ENCODE measurements around the gene PCCA.

PCCA gene

DNA sequence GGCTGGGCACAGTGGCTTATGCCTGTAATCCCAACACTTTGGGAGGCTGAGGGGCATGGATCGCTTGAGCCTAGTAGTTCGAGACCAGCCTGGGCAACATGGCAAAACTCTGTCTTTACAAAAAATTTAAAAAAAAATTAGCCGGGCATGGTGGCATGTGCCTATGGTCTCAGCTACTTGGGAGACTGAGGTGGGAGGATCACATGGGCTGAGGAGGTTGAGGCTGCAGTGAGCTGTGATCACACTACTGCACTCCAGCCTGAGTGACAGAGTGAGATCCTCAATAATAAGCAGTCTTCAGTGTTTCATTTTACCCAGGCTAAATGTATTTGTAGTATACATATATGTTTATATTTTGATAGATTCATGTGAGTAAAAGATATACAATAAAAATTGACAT, 414.7 kb downstream of the PCCA start:
- in situ Hi-C loops (cut with MboI; ENCODE audit: low pct_unique_long_range_greater_than_20kb, low sequenced_read_pairs), result loop anchor here (25.0 kb wide), 1 partner anchor 266 kb away; no protein-coding TSS in a partner anchor
- no peak for DNase-seq

DNA sequence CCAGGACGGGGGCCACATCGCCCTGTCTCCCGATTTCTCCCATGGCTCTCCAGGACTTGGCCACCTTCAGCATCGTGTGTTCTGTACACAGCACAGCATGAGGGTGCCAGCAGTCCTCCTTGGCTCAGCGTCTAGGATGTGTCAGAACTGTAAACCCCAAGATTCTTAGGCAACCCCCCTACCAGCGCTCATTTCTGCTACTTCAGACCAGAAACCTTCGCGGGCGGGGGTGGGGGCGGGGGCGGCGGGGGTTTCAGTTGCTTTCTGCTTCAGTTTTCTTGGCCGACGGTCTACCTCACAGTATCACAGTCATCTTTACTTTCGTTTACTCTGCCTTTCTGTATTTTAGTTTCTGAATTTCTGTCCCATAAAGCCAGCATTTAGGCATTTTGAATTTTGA, 417.3 kb downstream of the PCCA start:
- in situ Hi-C loops (cut with MboI; ENCODE audit: low pct_unique_long_range_greater_than_20kb, low sequenced_read_pairs), result loop anchor here (25.0 kb wide), 1 partner anchor 269 kb away; no protein-coding TSS in a partner anchor
- no peak for DNase-seq

DNA sequence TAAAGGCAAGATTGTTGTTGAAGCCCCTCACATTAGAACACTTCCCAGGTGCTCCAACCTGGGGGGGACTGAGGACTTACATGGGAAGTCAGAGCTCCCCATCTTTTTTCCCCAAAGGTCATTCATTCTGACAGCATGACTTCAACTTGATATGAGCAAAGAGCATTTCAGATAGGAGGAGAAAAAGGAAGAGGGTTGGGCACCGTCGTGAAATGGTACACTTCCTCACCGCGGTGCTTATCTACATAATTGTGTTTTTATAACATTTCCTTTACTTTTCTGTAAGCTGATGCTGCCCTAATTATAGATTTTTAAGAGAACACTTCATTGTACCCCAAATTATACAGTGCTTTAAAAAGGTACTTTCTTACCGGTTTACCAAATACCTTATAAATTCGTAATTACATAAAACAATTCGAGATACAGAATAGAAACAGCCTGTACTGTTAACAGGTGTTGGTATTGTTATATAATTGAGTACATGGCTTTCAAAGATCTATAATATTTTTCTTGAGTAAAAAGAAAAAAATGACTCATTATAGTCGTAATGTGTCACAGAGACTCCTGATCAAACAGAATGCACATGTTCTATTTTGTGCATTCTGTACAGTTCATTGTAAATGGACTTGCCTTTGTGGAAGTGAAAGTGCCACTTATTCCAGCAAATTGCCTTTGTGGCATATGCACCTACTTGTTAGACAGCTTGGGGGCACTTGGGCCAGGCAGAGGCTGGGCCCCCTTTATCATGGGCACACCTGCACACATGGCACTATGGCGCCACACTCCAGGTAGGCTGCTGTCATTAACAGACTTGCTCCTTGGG, 417.9 kb downstream of the PCCA start:
- DNase-seq, result peak; percentile 33
- in situ Hi-C loops (cut with MboI; ENCODE audit: low pct_unique_long_range_greater_than_20kb, low sequenced_read_pairs), result loop anchor here (25.0 kb wide), 1 partner anchor 270 kb away; no protein-coding TSS in a partner anchor

DNA sequence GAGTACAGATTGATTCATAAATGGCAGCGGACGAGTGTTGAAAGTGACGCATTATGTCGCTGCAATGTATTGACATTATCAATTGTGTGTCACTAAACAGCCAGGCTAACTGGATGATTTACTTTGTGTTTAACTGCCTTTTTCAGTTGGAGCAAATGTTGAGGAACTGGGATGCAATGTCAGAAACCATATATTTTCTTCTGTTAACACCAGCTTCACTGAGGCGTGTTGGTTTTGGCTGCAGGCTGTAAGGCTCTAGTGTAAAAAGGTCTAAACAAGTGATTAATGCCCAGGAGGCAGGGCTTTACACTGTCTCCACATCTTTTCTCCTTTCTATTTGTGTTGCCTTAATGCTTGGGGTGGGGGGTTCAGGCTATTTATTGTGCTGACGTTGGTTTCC, 419.6 kb downstream of the PCCA start:
- no peak for DNase-seq
- in situ Hi-C loops (cut with MboI; ENCODE audit: low pct_unique_long_range_greater_than_20kb, low sequenced_read_pairs), result loop anchor here (25.0 kb wide), 1 partner anchor 271 kb away; no protein-coding TSS in a partner anchor

DNA sequence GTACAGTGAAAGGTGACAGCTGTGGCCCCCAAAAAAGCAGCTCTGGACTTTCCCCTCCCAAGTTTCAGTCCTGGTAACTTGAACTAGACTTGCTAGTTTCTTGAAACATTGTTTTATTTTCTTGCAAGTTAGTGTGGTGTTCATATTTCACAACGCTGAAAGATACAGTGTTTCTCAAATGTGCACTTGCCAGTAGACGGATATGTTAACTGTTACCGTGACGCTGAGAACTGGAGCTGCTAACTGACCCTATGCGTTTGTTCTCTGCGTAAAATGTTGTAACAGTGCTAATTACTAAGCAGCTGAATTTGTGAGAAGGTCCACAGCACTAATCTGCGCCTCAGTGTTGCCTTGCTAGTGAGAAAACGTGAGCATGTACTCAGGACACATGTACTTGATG, 420.1 kb downstream of the PCCA start:
- in situ Hi-C loops (cut with MboI; ENCODE audit: low pct_unique_long_range_greater_than_20kb, low sequenced_read_pairs), result loop anchor here (25.0 kb wide), 1 partner anchor 272 kb away; no protein-coding TSS in a partner anchor
- DNase-seq, result no peak

DNA sequence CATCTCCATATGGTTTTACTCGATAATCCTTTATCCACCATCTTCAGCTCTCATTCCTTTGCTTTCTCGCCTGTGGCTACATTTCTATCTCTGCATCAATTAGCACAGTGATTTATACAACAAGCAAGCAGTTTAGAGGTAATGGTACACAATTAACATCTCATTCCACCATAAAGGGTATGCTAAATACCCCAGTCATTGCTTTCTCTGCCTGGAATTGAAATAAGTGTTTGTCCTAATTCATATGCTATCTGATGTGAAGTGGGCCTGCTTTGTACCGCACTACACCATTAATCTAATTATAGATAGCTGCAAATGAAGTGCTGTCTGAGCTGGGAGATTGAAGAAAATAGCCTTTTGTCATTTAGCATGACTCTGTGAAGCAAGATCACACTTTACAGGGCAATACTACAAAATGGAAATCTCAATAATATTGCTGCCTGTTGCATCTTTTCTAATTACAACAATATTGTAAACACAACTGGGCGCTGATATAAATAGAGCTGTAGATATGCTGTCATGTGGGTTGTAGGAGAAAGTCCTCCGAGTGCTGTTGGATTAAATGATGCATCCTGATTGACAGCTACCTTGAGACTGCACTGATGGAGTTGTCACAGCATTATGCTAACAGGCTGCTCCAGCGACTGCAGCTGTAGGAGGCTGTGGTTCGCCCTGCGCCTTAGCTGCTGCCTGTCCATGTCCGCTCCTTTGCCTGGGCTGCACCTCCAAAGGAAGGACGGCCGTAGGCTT, 421.5 kb downstream of the PCCA start:
- no peak for DNase-seq
- in situ Hi-C loops (cut with MboI; ENCODE audit: low pct_unique_long_range_greater_than_20kb, low sequenced_read_pairs), result loop anchor here (25.0 kb wide), 1 partner anchor 273 kb away; no protein-coding TSS in a partner anchor

DNA sequence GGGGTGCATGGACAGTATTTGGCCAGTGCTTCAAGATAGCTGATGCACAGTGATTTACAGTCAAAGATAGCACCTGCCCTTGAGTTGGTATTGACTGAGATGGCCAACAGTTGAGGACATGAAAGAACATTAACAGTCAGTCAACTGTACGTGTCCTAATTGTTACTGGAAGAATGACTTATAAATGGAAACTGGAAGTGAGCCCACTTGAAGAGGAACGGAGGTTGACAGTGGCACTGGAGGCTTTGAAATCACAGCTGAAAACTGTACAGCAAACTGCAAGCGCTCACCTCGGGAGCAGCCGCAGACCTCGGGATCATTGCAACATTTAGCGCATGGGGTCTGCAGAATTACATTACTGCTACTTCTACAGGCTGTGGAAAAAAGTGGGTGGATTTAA, 422.6 kb downstream of the PCCA start:
- DNase-seq, result no peak
- in situ Hi-C loops (cut with MboI; ENCODE audit: low pct_unique_long_range_greater_than_20kb, low sequenced_read_pairs), result loop anchor here (25.0 kb wide), 1 partner anchor 274 kb away; no protein-coding TSS in a partner anchor

DNA sequence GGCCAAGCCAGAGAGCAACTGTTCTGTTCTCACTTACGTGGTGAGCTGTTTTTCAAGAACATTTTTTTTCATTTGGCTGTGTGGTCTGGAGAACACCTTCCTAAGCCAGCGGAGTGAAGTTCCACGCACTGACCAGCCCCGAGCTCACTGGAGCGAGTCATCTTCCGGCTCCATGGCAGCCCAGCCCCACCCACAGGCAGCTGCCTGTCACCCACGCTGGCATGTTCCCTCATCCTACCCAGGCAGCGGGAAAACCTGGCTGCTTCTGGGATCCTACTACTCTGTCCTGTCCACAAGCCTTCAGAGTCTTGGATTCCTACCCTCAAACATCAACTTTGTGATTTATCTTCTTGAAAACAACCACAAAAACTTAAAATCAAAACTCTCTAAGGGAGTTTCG, 423.5 kb downstream of the PCCA start:
- in situ Hi-C loops (cut with MboI; ENCODE audit: low pct_unique_long_range_greater_than_20kb, low sequenced_read_pairs), result loop anchor here (25.0 kb wide), 1 partner anchor 275 kb away; no protein-coding TSS in a partner anchor
- DNase-seq, result peak; percentile 15

DNA sequence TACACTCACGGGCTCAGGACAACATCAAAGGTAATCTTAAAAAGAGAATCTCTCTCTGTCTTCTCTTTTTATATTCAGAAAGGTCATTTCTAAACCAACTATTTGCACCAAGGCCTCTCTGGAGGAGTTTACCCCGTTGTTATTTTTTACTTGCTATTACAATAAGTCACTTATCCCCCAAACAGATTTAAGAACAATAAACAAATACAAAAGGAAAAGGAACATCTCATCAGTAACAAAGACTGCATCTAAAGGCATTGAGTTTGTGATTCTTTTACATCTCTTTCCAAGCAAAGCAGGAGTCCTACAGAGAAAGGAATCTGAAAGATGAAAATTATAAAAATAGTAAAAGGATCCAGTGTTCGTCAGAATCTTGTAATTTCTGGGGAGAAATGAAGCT, 424.3 kb downstream of the PCCA start:
- DNase-seq, result no peak
- in situ Hi-C loops (cut with MboI; ENCODE audit: low pct_unique_long_range_greater_than_20kb, low sequenced_read_pairs), result loop anchor here (25.0 kb wide), 1 partner anchor 276 kb away; no protein-coding TSS in a partner anchor

DNA sequence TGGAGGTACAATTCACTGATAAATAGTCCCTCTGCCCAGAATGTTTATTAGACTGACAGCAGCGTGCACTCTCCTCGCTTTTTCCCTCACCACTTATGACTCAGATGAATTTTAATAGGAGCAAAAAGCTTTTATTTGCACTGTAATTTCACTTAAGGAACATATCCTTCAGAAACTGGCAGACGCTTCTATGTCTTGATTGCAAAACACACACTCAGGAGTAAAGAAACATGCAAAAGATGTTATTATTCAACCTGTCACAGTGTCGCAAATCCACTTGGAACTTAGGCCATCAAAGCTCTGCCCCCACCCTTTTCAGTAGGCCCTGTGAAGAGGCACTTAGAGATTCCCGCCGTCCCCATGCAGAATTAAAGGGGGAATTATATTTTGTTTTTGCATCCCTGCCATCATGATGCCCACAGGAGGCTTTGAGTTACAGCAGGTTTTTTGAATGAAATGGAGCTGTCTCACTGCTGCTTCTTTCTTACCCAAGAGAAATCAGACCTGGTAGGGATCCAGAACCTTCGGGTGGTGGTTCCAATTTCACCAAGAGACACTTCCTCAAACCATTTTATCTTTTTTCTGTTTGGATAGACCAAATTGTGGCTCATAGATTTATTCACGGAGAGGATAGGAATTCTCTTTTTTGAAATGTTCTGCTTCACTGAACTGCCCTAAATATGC, 425.2 kb downstream of the PCCA start:
- in situ Hi-C loops (cut with MboI; ENCODE audit: low pct_unique_long_range_greater_than_20kb, low sequenced_read_pairs), result loop anchor here (25.0 kb wide), 1 partner anchor 277 kb away; no protein-coding TSS in a partner anchor
- DNase-seq, result no peak

DNA sequence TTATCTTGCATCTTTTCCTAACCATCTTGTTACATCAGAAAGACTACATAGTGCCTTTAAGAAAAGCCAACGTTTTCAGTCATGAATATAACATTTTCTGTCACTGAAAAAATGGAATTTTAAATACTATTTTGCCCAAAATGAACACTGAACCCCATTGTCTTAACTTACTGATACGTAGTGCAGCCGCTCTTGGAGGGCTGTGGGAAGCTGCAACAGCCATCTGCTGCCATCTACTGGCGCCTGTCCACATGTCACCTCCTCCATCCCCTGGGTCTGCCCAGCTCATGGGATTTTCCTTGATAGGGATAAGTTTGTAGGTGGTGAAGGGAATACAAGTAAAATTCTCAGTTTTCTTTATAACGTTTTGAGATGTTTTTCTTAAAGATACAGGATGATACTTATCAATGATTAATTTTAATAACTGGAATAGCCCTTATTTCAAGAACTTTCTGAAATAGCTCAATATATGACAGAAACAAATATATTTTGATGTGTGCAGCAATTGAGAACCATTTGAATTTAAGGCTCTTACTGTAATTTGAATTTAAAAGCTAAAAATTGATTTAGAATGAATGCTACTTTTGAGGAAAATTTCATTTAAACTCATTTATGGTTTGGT, 426.0 kb downstream of the PCCA start:
- in situ Hi-C loops (cut with MboI; ENCODE audit: low pct_unique_long_range_greater_than_20kb, low sequenced_read_pairs), result loop anchor here (25.0 kb wide), 1 partner anchor 278 kb away; no protein-coding TSS in a partner anchor

DNA sequence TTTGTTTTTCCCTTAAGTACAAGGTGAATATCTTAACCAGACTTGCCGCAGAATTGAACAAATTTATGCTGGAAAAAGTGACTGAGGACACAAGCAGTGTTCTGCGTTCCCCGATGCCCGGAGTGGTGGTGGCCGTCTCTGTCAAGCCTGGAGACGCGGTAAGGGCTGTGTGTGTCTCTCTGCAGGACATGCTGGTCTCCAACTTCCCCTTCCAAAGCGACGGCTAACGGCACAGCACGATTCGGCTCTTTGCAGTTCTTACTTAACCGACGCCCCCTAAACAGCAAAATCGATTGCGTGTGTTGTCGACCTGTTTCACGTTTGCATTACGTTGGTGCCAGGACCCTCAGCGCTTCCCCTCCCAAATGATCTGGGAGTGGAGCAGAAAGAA, 426.5 kb downstream of the PCCA start:
- DNase-seq, result no peak
- in situ Hi-C loops (cut with MboI; ENCODE audit: low pct_unique_long_range_greater_than_20kb, low sequenced_read_pairs), result loop anchor here (25.0 kb wide), 1 partner anchor 278 kb away; no protein-coding TSS in a partner anchor

More for the DNA sequence above, 426.0 kb downstream of the PCCA start:
- DNase-seq, result peak; percentile 82

DNA sequence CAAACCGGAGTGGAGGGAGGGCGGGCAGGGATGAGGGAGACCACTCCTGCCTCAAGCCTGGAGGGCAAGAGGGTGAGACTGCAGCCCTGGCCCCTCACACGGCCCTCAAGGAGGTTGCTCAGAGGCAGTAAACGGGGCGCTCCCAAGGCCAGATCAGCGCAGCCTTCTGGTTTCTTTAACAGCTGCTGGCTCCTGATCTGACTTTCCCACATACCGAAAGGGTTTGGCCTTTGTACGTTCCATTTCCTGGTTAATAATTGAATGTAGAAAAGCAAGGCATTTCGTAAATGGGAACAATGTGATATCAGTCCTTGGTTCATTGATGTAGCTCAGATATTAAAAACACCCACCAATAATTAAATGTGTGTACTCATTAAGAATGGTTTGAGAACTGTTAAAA, 428.2 kb downstream of the PCCA start:
- in situ Hi-C loops (cut with MboI; ENCODE audit: low pct_unique_long_range_greater_than_20kb, low sequenced_read_pairs), result loop anchor here (25.0 kb wide), 1 partner anchor 280 kb away; no protein-coding TSS in a partner anchor
- no peak for DNase-seq

DNA sequence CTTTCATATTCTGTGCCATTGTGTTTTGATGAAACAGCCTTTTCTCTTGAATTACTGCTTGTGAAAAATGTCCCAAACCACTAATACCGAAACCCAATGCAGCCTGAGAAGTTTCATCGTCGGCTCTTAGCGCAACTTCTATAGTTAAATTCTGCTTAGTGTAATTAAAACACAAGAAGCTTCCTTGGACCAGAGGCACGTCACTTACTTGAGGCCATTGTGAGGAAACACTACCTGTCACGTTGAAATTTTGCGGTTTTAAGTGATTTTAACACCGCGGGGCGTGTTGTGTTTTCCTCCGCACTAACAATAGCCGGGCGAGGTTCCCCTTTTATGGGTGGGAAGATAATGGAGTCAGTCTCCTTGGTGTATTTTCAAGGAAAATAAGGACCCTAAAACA, 428.8 kb downstream of the PCCA start:
- DNase-seq, result no peak
- in situ Hi-C loops (cut with MboI; ENCODE audit: low pct_unique_long_range_greater_than_20kb, low sequenced_read_pairs), result loop anchor here (25.0 kb wide), 1 partner anchor 280 kb away; no protein-coding TSS in a partner anchor

DNA sequence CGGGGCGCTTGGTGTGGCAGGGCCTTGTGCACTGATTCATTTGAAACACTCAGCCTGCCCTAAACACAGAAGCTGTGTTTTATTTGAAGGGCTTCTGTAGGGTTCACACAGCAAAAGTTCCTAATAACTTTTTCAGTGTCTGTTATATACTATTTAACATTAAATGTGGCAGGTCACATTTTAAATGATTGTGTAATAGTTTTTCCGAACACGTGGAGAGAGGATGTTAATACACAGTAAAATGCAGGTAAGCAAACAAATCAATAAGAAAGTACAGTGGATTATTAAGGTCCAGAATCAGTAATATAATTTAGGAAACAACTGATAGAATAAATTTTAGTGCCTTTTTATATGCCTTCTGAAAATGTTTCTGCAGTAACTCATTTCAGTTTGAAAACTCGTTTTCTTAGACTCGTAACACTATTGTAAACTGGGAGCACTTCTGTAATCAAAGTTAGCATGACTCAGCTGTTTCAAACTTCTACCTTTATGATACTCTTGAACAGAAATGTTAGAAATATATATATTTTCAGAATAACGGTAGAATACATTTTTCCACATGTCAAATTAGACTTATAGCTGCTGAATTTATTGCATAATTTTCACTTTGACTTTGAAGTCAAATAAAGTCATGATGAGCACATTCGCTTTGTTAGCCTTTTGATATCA, 429.6 kb downstream of the PCCA start:
- in situ Hi-C loops (cut with MboI; ENCODE audit: low pct_unique_long_range_greater_than_20kb, low sequenced_read_pairs), result loop anchor here (25.0 kb wide), 1 partner anchor 281 kb away; no protein-coding TSS in a partner anchor
- no peak for DNase-seq

DNA sequence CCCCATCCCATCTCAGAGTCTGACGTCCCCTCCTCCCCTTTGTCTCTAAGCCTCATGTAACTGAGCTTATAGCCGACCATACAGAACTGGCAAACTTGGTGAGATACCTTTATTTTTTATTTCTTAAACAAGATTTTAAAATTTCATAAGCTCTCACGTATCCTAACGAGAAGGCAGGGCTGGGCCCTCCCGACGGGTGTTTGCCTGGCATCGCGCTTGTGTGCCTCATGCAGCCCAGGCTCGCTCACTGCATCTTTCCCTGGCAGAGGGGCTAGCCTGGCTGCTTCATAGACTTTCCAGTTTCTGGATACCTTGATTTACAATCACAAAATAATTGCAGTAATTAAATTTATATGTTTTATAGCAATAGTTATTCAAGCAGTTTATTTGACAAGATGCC, 430.7 kb downstream of the PCCA start:
- DNase-seq, result no peak
- in situ Hi-C loops (cut with MboI; ENCODE audit: low pct_unique_long_range_greater_than_20kb, low sequenced_read_pairs), result loop anchor here (25.0 kb wide), 1 partner anchor 282 kb away; no protein-coding TSS in a partner anchor

DNA sequence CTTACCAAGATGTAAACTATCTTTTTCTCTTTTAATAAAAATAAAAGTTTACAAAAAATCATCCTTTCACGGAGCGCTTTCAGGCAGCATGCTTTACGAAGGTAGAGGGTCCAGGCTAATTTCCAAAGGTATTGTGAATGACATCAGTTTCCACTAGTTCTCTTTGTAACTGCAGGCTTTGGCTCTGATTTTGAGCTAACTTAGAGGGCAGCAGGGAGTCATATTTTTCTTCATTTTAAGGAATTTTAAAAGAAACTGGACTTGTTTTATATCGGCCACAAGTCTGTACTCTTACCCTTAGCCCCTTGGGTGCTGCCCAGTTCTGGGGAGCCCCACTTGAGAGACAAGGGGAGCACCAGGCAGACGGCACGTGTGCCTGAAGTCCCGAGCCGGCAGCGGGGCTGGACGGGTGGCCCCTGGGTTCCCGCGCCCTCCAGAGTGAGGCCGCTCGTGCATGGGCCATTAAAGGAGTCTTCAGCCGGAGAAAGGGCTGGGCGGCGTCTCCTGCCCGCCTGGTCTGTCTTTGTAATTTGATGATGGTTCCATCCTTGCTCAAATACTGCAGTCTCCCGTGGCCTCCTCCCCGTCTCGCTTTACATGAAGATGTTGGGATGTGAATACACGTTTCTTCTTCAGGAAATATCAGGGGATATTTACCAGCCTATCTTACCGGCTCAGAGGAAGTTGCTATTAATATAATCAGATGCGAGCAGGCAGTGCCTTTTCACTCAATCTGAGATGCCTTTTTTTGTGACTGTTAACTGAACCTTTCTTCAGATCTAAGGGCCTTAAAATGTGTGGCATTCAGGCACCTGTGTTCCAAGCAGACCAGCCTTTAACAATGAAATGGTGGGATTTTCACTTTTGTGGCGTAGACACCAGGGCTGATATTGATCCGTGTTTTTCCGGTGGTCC, 432.3 kb downstream of the PCCA start:
- in situ Hi-C loops (cut with MboI; ENCODE audit: low pct_unique_long_range_greater_than_20kb, low sequenced_read_pairs), result loop anchor here (25.0 kb wide), 1 partner anchor 284 kb away; no protein-coding TSS in a partner anchor
- DNase-seq, result no peak

Data from KBM-7 (cell line).